H9 (cell line): ENCODE results near the gene CDC40. TPM values are rescaled to one million over a fixed set of nuclear protein-coding genes. Genes with fewer than 3 reads are reported as not detected.

ENCODE experiments used
- DNase-seq: peaks from one replicate; pipeline ENCODE4 v3.0.0-alpha.2; 2017
- H2AFZ ChIP-seq: one replicate; pipeline ENCODE4 v1.6.1; 2013; ENCODE audit warnings: mild to moderate bottlenecking, low read length, control low read depth, moderate library complexity
- H2AK5ac ChIP-seq: 2 replicates; pipeline ENCODE4 v1.6.1; 2013; ENCODE audit warnings: low read length, control low read depth, mixed read lengths; ENCODE audit not compliant: insufficient read length
- H2BK120ac ChIP-seq: one replicate; pipeline ENCODE4 v1.6.1; 2013; ENCODE audit warnings: low read depth, mild to moderate bottlenecking, low read length, control low read depth, inconsistent platforms; ENCODE audit not compliant: poor library complexity, severe bottlenecking
- H2BK12ac ChIP-seq: 2 replicates; pipeline ENCODE4 v1.6.1; 2013; ENCODE audit warnings: low read length, control low read depth, mixed read lengths, low read depth; ENCODE audit not compliant: insufficient read length
- H2BK15ac ChIP-seq: 2 replicates; pipeline ENCODE4 v1.6.1; 2013; ENCODE audit warnings: low read depth, low read length, control low read depth
- H2BK20ac ChIP-seq: one replicate; pipeline ENCODE4 v1.6.1; 2013; ENCODE audit warnings: low read depth, mild to moderate bottlenecking, low read length, control low read depth, inconsistent platforms; ENCODE audit not compliant: poor library complexity, severe bottlenecking
- H2BK5ac ChIP-seq: 2 replicates; pipeline ENCODE4 v1.6.1; 2013; ENCODE audit warnings: low read length, control low read depth, mixed read lengths; ENCODE audit not compliant: insufficient read length
- H3K14ac ChIP-seq: 2 replicates; pipeline ENCODE4 v1.6.1; 2013; ENCODE audit warnings: low read length, control low read depth; ENCODE audit not compliant: insufficient read depth
- H3K18ac ChIP-seq: 2 replicates; pipeline ENCODE4 v1.6.1; 2013; ENCODE audit warnings: low read depth, mild to moderate bottlenecking, mixed read lengths, low read length, control low read depth; ENCODE audit not compliant: insufficient read length
- H3K23ac ChIP-seq: 2 replicates; pipeline ENCODE4 v1.6.1; 2013; ENCODE audit warnings: low read length, control low read depth, mixed read lengths, low read depth; ENCODE audit not compliant: insufficient read length
- H3K23me2 ChIP-seq: 2 replicates; pipeline ENCODE4 v1.6.1; 2013; ENCODE audit warnings: low read depth, mild to moderate bottlenecking, mixed read lengths, low read length, control low read depth; ENCODE audit not compliant: insufficient read length, poor library complexity, severe bottlenecking
- H3K27ac ChIP-seq: 2 replicates; pipeline ENCODE4 v1.5.1; 2013; ENCODE audit warnings: low read length, control low read depth, mixed read lengths, low read depth; ENCODE audit not compliant: insufficient read length
- H3K27me3 ChIP-seq: 2 replicates; pipeline ENCODE4 v1.6.1; 2013; ENCODE audit warnings: low read length, control low read depth, inconsistent platforms; ENCODE audit not compliant: insufficient read depth
- H3K4ac ChIP-seq: 2 replicates; pipeline ENCODE4 v1.6.1; 2013; ENCODE audit warnings: low read depth, mild to moderate bottlenecking, control low read depth, inconsistent platforms, low read length, moderate library complexity
- H3K4me1 ChIP-seq: 2 replicates; pipeline ENCODE4 v1.6.1; 2013; ENCODE audit warnings: low read length, control low read depth, inconsistent platforms; ENCODE audit not compliant: insufficient read depth
- H3K4me2 ChIP-seq: 2 replicates; pipeline ENCODE4 v1.6.1; 2013; ENCODE audit warnings: low read length, control low read depth, mixed read lengths; ENCODE audit not compliant: insufficient read length, insufficient read depth
- H3K56ac ChIP-seq: 2 replicates; pipeline ENCODE4 v1.6.1; 2013; ENCODE audit warnings: low read depth, mild to moderate bottlenecking, mixed read lengths, low read length, control low read depth; ENCODE audit not compliant: insufficient read length
- H3K79me1 ChIP-seq: 2 replicates; pipeline ENCODE4 v1.6.1; 2013; ENCODE audit warnings: low read depth, mild to moderate bottlenecking, moderate library complexity, low read length, control low read depth, inconsistent platforms; ENCODE audit not compliant: insufficient read depth, poor library complexity, severe bottlenecking
- H3K79me2 ChIP-seq: 2 replicates; pipeline ENCODE4 v1.6.1; 2013; ENCODE audit warnings: low read length, control low read depth, inconsistent platforms; ENCODE audit not compliant: insufficient read depth
- H3K9ac ChIP-seq: 2 replicates; pipeline ENCODE4 v1.6.1; 2013; ENCODE audit warnings: low read length, control low read depth, mixed read lengths; ENCODE audit not compliant: insufficient read length; ENCODE audit errors: extremely low read depth
- H3K9me3 ChIP-seq: one replicate; pipeline ENCODE4 v1.6.1; 2013; ENCODE audit warnings: low read depth, low read length, inconsistent platforms; ENCODE audit not compliant: control insufficient read depth
- H3T11ph ChIP-seq: one replicate; pipeline ENCODE4 v1.6.1; 2013; ENCODE audit warnings: mild to moderate bottlenecking, low read length, control low read depth, inconsistent platforms
- H4K20me1 ChIP-seq: one replicate; pipeline ENCODE4 v1.6.1; 2013; ENCODE audit not compliant: control insufficient read depth, insufficient read length, insufficient read depth
- H4K5ac ChIP-seq: 2 replicates; pipeline ENCODE4 v1.6.1; 2013; ENCODE audit warnings: low read depth, mild to moderate bottlenecking, mixed read lengths, low read length, control low read depth; ENCODE audit not compliant: insufficient read length
- H4K8ac ChIP-seq: replicated peaks from 2 replicates; pipeline ENCODE4 v1.6.1; 2013; ENCODE audit warnings: low read length, control low read depth, mixed read lengths, low read depth; ENCODE audit not compliant: insufficient read length
- H4K91ac ChIP-seq: 2 replicates; pipeline ENCODE4 v1.6.1; 2013; ENCODE audit warnings: low read depth, mild to moderate bottlenecking, moderate library complexity, mixed read lengths, low read length, control low read depth; ENCODE audit not compliant: insufficient read length
- H3K27ac Mint-ChIP-seq, 3 experiments: 2 replicates in 2 of 3; 3 replicates in 1 of 3; pipeline ENCODE4 v1.8.0; 2020 to 2021; ENCODE audit warnings: mixed read lengths in 3 of 3, mild to moderate bottlenecking in 1 of 3, moderate library complexity in 1 of 3
- H3K27me3 Mint-ChIP-seq: 2 replicates; pipeline ENCODE4 v1.8.0; 2021; ENCODE audit warnings: low read depth, mild to moderate bottlenecking, moderate library complexity, mixed read lengths
- H3K36me3 Mint-ChIP-seq, 3 experiments: 2 replicates in 2 of 3; 3 replicates in 1 of 3; pipeline ENCODE4 v1.8.0; 2020 to 2021; ENCODE audit warnings: low read depth in 3 of 3, mixed read lengths in 3 of 3; ENCODE audit not compliant: insufficient read depth in 1 of 3
- H3K4me1 Mint-ChIP-seq, 2 experiments: 2 replicates each; pipeline ENCODE4 v1.8.0; 2020; ENCODE audit warnings: mixed read lengths in 2 of 2
- H3K4me3 Mint-ChIP-seq, 2 experiments: 2 replicates in 1 of 2; 3 replicates in 1 of 2; pipeline ENCODE4 v1.8.0; 2020 to 2021; ENCODE audit warnings: mild to moderate bottlenecking in 2 of 2, mixed read lengths in 2 of 2, moderate library complexity in 1 of 2
- H3K9me3 Mint-ChIP-seq, 2 experiments: 2 replicates in 1 of 2; 3 replicates in 1 of 2; pipeline ENCODE4 v1.8.0; 2020; ENCODE audit warnings: mild to moderate bottlenecking in 2 of 2, mixed read lengths in 2 of 2, moderate library complexity in 1 of 2
- WGBS: extraction: QIAGEN DNeasy Blood & Tissue Kit; methylation state at CpG from one replicate; pipeline ENCODE4 v1.1.7; 2013; ENCODE audit warnings: missing lambda C conversion rate, low lambda C conversion rate, mixed read lengths; ENCODE audit not compliant: insufficient read length; ENCODE audit errors: extremely low coverage; 5-methylcytosine and 5-hydroxymethylcytosine counted together
- total RNA-seq: library from RNA; stranded (reverse); gene quantifications from 2 replicates; pipeline ENCODE4 v1.2.1, GENCODE V29; 2021
- TF ChIP-seq, protein P1 (sequence below): fragments of 200-600 bp; sonication (generic); conservative IDR thresholded peaks from 3 replicates; pipeline ENCODE4 v1.8.0; 2021; ENCODE audit warnings: antibody characterized with exemption, mild to moderate bottlenecking

The CDC40 gene
- total RNA-seq, 1 experiment from 2014 or later = 23.5 TPM

DNA sequence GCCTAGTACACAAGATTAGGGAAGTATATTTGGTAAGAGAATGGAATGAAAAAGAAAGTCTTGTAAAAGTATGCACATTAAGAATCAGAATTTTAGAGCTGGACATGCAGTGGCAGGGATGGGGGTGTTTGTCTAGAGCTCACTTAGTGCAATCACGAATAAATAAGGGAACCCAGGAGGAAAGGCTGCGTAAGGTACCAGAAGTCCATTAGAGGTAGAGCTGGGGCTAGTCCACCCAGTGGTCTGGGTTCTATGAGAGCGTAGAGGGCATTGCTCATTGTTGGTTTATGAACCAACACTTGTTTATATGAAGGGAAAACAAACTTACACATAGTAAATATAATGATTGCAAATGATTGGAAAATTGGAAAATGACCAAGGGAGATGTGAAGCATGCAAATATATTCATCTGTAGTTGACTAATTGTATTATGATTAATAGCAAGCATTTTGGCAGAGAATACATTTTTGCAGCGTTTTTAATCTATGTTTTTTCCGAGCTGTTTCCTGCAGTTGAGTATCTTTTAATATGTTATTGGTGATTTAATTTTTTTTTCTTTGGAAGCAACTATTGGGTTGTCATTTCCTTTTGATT lies 3.2 kb downstream of the CDC40 start:
- H3K27ac Mint-ChIP-seq = no peak overlapping the region
- no peaks in the 10 kb centered on the region for H3K9me3 Mint-ChIP-seq
- no CpG with 5 or more reads among the region's 5 CpGs for WGBS
- Histone ChIP-seq H3K4me2 (no peak overlapping the region), H3K23ac (no peak overlapping the region), H2AFZ (no peak overlapping the region), H3K79me2 (peaks cover 26% of the 10 kb centered on the region; the same call in 1 of the 2 replicates), H3K79me1 (peaks cover 2% of the 10 kb centered on the region), H2AK5ac (no peak overlapping the region), H2BK12ac (no peak overlapping the region), H3K56ac (no peak overlapping the region), H3T11ph (no peak overlapping the region), H3K23me2 (peaks cover 7% of the 10 kb centered on the region), H3K4me1 (no peaks in the 10 kb centered on the region), H3K4ac (no peak overlapping the region), H4K20me1 (no peaks in the 10 kb centered on the region), H4K5ac (no peak overlapping the region), H3K27ac (no peak overlapping the region), H3K18ac (no peak overlapping the region), H4K91ac (no peak overlapping the region), H3K9ac (no peak overlapping the region), H2BK20ac (no peak overlapping the region), H4K8ac (no peak overlapping the region), H3K27me3 (no peaks in the 10 kb centered on the region), H3K14ac (no peak overlapping the region), H2BK5ac (no peak overlapping the region), H3K9me3 (no peaks in the 10 kb centered on the region), H2BK15ac (no peak overlapping the region), H2BK120ac (no peak overlapping the region)
- peaks cover 2% of the 10 kb centered on the region in 2 experiments for H3K4me1 Mint-ChIP-seq
- no peaks in the 10 kb centered on the region for H3K36me3 Mint-ChIP-seq
- DNase-seq = no peak
- H3K4me3 Mint-ChIP-seq = no peak overlapping the region
- TF ChIP-seq, protein P1, sequence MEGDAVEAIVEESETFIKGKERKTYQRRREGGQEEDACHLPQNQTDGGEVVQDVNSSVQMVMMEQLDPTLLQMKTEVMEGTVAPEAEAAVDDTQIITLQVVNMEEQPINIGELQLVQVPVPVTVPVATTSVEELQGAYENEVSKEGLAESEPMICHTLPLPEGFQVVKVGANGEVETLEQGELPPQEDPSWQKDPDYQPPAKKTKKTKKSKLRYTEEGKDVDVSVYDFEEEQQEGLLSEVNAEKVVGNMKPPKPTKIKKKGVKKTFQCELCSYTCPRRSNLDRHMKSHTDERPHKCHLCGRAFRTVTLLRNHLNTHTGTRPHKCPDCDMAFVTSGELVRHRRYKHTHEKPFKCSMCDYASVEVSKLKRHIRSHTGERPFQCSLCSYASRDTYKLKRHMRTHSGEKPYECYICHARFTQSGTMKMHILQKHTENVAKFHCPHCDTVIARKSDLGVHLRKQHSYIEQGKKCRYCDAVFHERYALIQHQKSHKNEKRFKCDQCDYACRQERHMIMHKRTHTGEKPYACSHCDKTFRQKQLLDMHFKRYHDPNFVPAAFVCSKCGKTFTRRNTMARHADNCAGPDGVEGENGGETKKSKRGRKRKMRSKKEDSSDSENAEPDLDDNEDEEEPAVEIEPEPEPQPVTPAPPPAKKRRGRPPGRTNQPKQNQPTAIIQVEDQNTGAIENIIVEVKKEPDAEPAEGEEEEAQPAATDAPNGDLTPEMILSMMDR = no peak
- H3K27me3 Mint-ChIP-seq = no peaks in the 10 kb centered on the region
